Naive thymus-derived CD4-positive, alpha-beta T cell (primary cell): ENCODE measurements around the gene IFNK. TPM values are rescaled to one million over a fixed set of nuclear protein-coding genes. Genes with fewer than 3 reads are reported as not detected.

Source experiments
- ATAC-seq: fragments of 150-1000 bp; cut with Tn5 transposase; 2 replicates; pipeline ENCODE4 v1.10.0; 2021; ENCODE audit warnings: mild to moderate bottlenecking, moderate library complexity
- CTCF ChIA-PET: fragments of 350-600 bp; sonication (Branson Sonifier 250); formaldehyde crosslinking; loops from one replicate; lab custom pipeline; 2021; ENCODE audit warnings: antibody characterized with exemption; lab: Charles Lee
- POLR2A ChIA-PET: fragments of 350-600 bp; sonication (Branson Sonifier 250); formaldehyde crosslinking; loops from one replicate; lab custom pipeline; 2021; ENCODE audit warnings: antibody characterized with exemption, inconsistent platforms; lab: Charles Lee
- DNase-seq, 9 donors: peaks; one replicate each; pipeline versions ENCODE4 v3.0.0 to v3.0.0-alpha.2; 2020 to 2022; ENCODE audit warnings: mixed read lengths in 1 of 9
- H3K27ac ChIP-seq: one replicate; pipeline ENCODE4 v1.7.0; 2013; ENCODE audit warnings: mild to moderate bottlenecking, low read depth, low read length, moderate library complexity
- H3K27me3 ChIP-seq, 2 donors: one replicate each; pipeline ENCODE4 v1.7.0; 2013; ENCODE audit warnings: low read length in 2 of 2, mild to moderate bottlenecking in 2 of 2, moderate library complexity in 2 of 2; ENCODE audit not compliant: control insufficient read depth in 2 of 2, insufficient read depth in 2 of 2
- H3K36me3 ChIP-seq, 3 experiments: 1 replicate in 2 of 3; 2 replicates in 1 of 3; pipeline ENCODE4 v1.7.0; 2013; ENCODE audit warnings: low read length in 3 of 3, mild to moderate bottlenecking in 3 of 3, moderate library complexity in 1 of 3; ENCODE audit not compliant: insufficient read depth in 3 of 3, control insufficient read depth in 2 of 3
- H3K4me1 ChIP-seq, 2 donors: one replicate each; pipeline ENCODE4 v1.7.0; 2013; ENCODE audit warnings: low read length in 2 of 2, mild to moderate bottlenecking in 2 of 2, moderate library complexity in 1 of 2; ENCODE audit not compliant: control insufficient read depth in 2 of 2, insufficient read depth in 2 of 2
- H3K4me3 ChIP-seq: 2 replicates; pipeline ENCODE4 v1.7.0; 2013; ENCODE audit warnings: mild to moderate bottlenecking, low read length
- H3K9me3 ChIP-seq, 3 experiments: 1 replicate in 2 of 3; 2 replicates in 1 of 3; pipeline ENCODE4 v1.7.0; 2013; ENCODE audit warnings: low read length in 3 of 3; ENCODE audit not compliant: control insufficient read depth in 2 of 3
- H3K27ac Mint-ChIP-seq, 9 donors: one replicate each; pipeline ENCODE4 v1.8.0; 2020 to 2022; ENCODE audit warnings: mixed read lengths in 9 of 9, mild to moderate bottlenecking in 8 of 9, moderate library complexity in 5 of 9, inconsistent platforms in 2 of 9
- H3K27me3 Mint-ChIP-seq, 5 donors: one replicate each; pipeline ENCODE4 v1.8.0; 2021 to 2022; ENCODE audit warnings: mixed read lengths in 5 of 5, mild to moderate bottlenecking in 1 of 5
- H3K36me3 Mint-ChIP-seq, 5 donors: one replicate each; pipeline ENCODE4 v1.8.0; 2020 to 2022; ENCODE audit warnings: mixed read lengths in 5 of 5, mild to moderate bottlenecking in 3 of 5, inconsistent platforms in 1 of 5
- H3K4me1 Mint-ChIP-seq, 7 donors: one replicate each; pipeline ENCODE4 v1.8.0; 2020 to 2022; ENCODE audit warnings: mixed read lengths in 7 of 7, mild to moderate bottlenecking in 3 of 7, inconsistent platforms in 1 of 7
- H3K4me3 Mint-ChIP-seq, 10 donors: one replicate each; pipeline ENCODE4 v1.8.0; 2020 to 2022; ENCODE audit warnings: mild to moderate bottlenecking in 10 of 10, mixed read lengths in 10 of 10, moderate library complexity in 6 of 10, inconsistent platforms in 2 of 10
- H3K9me3 Mint-ChIP-seq, 11 donors: one replicate each; pipeline ENCODE4 v1.8.0; 2020 to 2022; ENCODE audit warnings: mixed read lengths in 11 of 11, mild to moderate bottlenecking in 4 of 11, inconsistent platforms in 1 of 11, moderate library complexity in 1 of 11
- intact Hi-C, 2 donors: fragments of 100-400 bp; cut with micrococcal nuclease; formaldehyde crosslinking; loops; one replicate each; pipeline ENCODE4 v1.15.1; 2023
- polyA plus RNA-seq, 2 donors: library from polyadenylated mRNA; unstranded; fragments of 300-500 nt; fragmentation: Illumina TruSeq; gene quantifications; one replicate each; pipeline ENCODE4 v1.2.3, GENCODE V29; 2021
- total RNA-seq, 6 experiments: library from RNA in 5 of 6; stranded (reverse) in 5 of 6; gene quantifications; 1 replicate in 5 of 6; 2 replicates in 1 of 6; pipeline ENCODE4 v1.2.3 and lab custom pipeline; 2021 to 2026

The IFNK gene
- total and polyA plus RNA-seq, 7 experiments from 2014 or later = not detected

- no peaks in the 10 kb centered on the region for H3K27me3 ChIP-seq
- no peak overlapping the region for H3K4me3 ChIP-seq
- no peaks in the 10 kb centered on the region for H3K36me3 ChIP-seq
- intact Hi-C loops = no loop called here
- ChIA-PET CTCF (no interaction called here), POLR2A (no interaction called here)
- H3K4me1 ChIP-seq = no peaks in the 10 kb centered on the region
- DNase-seq (no peak), ATAC-seq (no peak)
- Mint-ChIP-seq H3K4me1 (peaks cover 0 to 6% (median 0%) of the 10 kb centered on the region in 7 donors), H3K4me3 (no peak overlapping the region), H3K36me3 (peaks cover 0 to 13% (median 3%) of the 10 kb centered on the region in 5 donors), H3K27me3 (peaks cover 0 to 6% (median 0%) of the 10 kb centered on the region in 5 donors), H3K9me3 (peaks cover 0 to 4% (median 0%) of the 10 kb centered on the region in 11 donors), H3K27ac (peak overlapping the region in 1 of 9 donors; percentile 56)
- H3K27ac ChIP-seq = no peak overlapping the region
- H3K9me3 ChIP-seq = no peaks in the 10 kb centered on the region
Observed at GRCh38 chr9:27505744-27506161, 18.3 kb upstream of the IFNK start.

GRCh38 chr9:27506981-27507380 lies 17.1 kb upstream of the IFNK start:
- H3K9me3 Mint-ChIP-seq = peaks cover 0 to 4% (median 0%) of the 10 kb centered on the region in 11 donors
- H3K27me3 Mint-ChIP-seq = peaks cover 0 to 6% (median 0%) of the 10 kb centered on the region in 5 donors
- DNase-seq = no peak
- ChIA-PET CTCF (no interaction called here), POLR2A (no interaction called here)
- Histone ChIP-seq H3K27me3 (no peaks in the 10 kb centered on the region), H3K9me3 (no peaks in the 10 kb centered on the region), H3K36me3 (no peaks in the 10 kb centered on the region), H3K4me1 (no peaks in the 10 kb centered on the region), H3K4me3 (no peak overlapping the region), H3K27ac (no peak overlapping the region)
- H3K36me3 Mint-ChIP-seq = peaks cover 0 to 13% (median 2%) of the 10 kb centered on the region in 5 donors
- H3K4me3 Mint-ChIP-seq = no peak overlapping the region
- no peak for ATAC-seq
- intact Hi-C loops = no loop called here
- peaks cover 0 to 6% (median 0%) of the 10 kb centered on the region in 7 donors for H3K4me1 Mint-ChIP-seq
- no peak overlapping the region for H3K27ac Mint-ChIP-seq

- Mint-ChIP-seq H3K27me3 (peaks cover 0 to 3% (median 0%) of the 10 kb centered on the region in 5 donors), H3K27ac (no peak overlapping the region), H3K36me3 (peaks cover 0 to 17% (median 3%) of the 10 kb centered on the region in 5 donors), H3K9me3 (peaks cover 0 to 4% (median 0%) of the 10 kb centered on the region in 11 donors), H3K4me3 (no peak overlapping the region), H3K4me1 (peaks cover 0 to 5% (median 0%) of the 10 kb centered on the region in 7 donors)
- DNase-seq = no peak
- intact Hi-C loops = loop anchor here in 1 of 2 donors (5.0 kb wide), 1 partner anchor 52 kb away; no protein-coding TSS in a partner anchor
- no peak overlapping the region for H3K4me3 ChIP-seq
- H3K27ac ChIP-seq = no peak overlapping the region
- H3K4me1 ChIP-seq = no peaks in the 10 kb centered on the region
- no peaks in the 10 kb centered on the region for H3K9me3 ChIP-seq
- H3K27me3 ChIP-seq = no peaks in the 10 kb centered on the region
- ATAC-seq = no peak
- ChIA-PET POLR2A (no interaction called here), CTCF (interaction anchor here (0.6 kb wide), 1 partner anchor 1900 kb away, joined by 5 read pairs; no protein-coding TSS in a partner anchor)
- no peaks in the 10 kb centered on the region for H3K36me3 ChIP-seq
Observed at GRCh38 chr9:27510780-27511179, 13.3 kb upstream of the IFNK start.

GRCh38 chr9:27511771-27512170 lies 12.3 kb upstream of the IFNK start:
- ATAC-seq (no peak), DNase-seq (no peak)
- intact Hi-C loops = loop anchor here in 1 of 2 donors (5.0 kb wide), 1 partner anchor 51 kb away; no protein-coding TSS in a partner anchor
- H3K36me3 Mint-ChIP-seq = peaks cover 0 to 21% (median 6%) of the 10 kb centered on the region in 5 donors
- Histone ChIP-seq H3K9me3 (no peaks in the 10 kb centered on the region), H3K36me3 (no peaks in the 10 kb centered on the region), H3K27ac (no peak overlapping the region), H3K4me1 (no peaks in the 10 kb centered on the region), H3K27me3 (no peaks in the 10 kb centered on the region), H3K4me3 (no peak overlapping the region)
- H3K27ac Mint-ChIP-seq = no peak overlapping the region
- ChIA-PET CTCF (no interaction called here), POLR2A (no interaction called here)
- H3K9me3 Mint-ChIP-seq = peaks cover 0 to 4% (median 0%) of the 10 kb centered on the region in 11 donors
- H3K4me1 Mint-ChIP-seq = peaks cover 0 to 2% (median 0%) of the 10 kb centered on the region in 7 donors
- H3K4me3 Mint-ChIP-seq = no peak overlapping the region
- H3K27me3 Mint-ChIP-seq = peaks cover 0 to 3% (median 0%) of the 10 kb centered on the region in 5 donors

- intact Hi-C loops = loop anchor here in 1 of 2 donors (5.0 kb wide), 1 partner anchor 48 kb away; no protein-coding TSS in a partner anchor
- no peaks in the 10 kb centered on the region for H3K4me1 Mint-ChIP-seq
- H3K27ac Mint-ChIP-seq = no peak overlapping the region
- peaks cover 0 to 29% (median 5%) of the 10 kb centered on the region in 5 donors for H3K36me3 Mint-ChIP-seq
- no peaks in the 10 kb centered on the region for H3K27me3 Mint-ChIP-seq
- H3K4me3 ChIP-seq = no peak overlapping the region
- H3K36me3 ChIP-seq = no peaks in the 10 kb centered on the region
- H3K4me1 ChIP-seq = no peaks in the 10 kb centered on the region
- H3K4me3 Mint-ChIP-seq = no peak overlapping the region
- no peak for ATAC-seq
- POLR2A ChIA-PET = no interaction called here
- H3K27me3 ChIP-seq = no peaks in the 10 kb centered on the region
- H3K27ac ChIP-seq = no peak overlapping the region
- CTCF ChIA-PET = no interaction called here
- no peak for DNase-seq
- no peaks in the 10 kb centered on the region for H3K9me3 ChIP-seq
- no peaks in the 10 kb centered on the region for H3K9me3 Mint-ChIP-seq
Observed at GRCh38 chr9:27514551-27514950, 9.5 kb upstream of the IFNK start.

- H3K27ac Mint-ChIP-seq = no peak overlapping the region
- Histone ChIP-seq H3K4me1 (no peaks in the 10 kb centered on the region), H3K9me3 (no peaks in the 10 kb centered on the region), H3K4me3 (no peak overlapping the region), H3K36me3 (no peaks in the 10 kb centered on the region), H3K27me3 (no peaks in the 10 kb centered on the region), H3K27ac (no peak overlapping the region)
- POLR2A ChIA-PET = no interaction called here
- H3K27me3 Mint-ChIP-seq = no peaks in the 10 kb centered on the region
- H3K4me3 Mint-ChIP-seq = no peak overlapping the region
- intact Hi-C loops = no loop called here
- CTCF ChIA-PET = no interaction called here
- H3K36me3 Mint-ChIP-seq = peaks cover 4 to 35% (median 6%) of the 10 kb centered on the region in 5 donors
- no peak for DNase-seq
- ATAC-seq = no peak
- no peaks in the 10 kb centered on the region for H3K9me3 Mint-ChIP-seq
- no peaks in the 10 kb centered on the region for H3K4me1 Mint-ChIP-seq
Observed at GRCh38 chr9:27518006-27518405, 6.1 kb upstream of the IFNK start.

- Histone ChIP-seq H3K4me3 (no peak overlapping the region), H3K4me1 (no peaks in the 10 kb centered on the region), H3K27ac (no peak overlapping the region), H3K27me3 (no peaks in the 10 kb centered on the region), H3K36me3 (no peaks in the 10 kb centered on the region), H3K9me3 (no peaks in the 10 kb centered on the region)
- DNase-seq = no peak
- H3K27me3 Mint-ChIP-seq = no peaks in the 10 kb centered on the region
- peaks cover 4 to 30% (median 6%) of the 10 kb centered on the region in 5 donors for H3K36me3 Mint-ChIP-seq
- no peaks in the 10 kb centered on the region for H3K9me3 Mint-ChIP-seq
- no peak overlapping the region for H3K27ac Mint-ChIP-seq
- no peaks in the 10 kb centered on the region for H3K4me1 Mint-ChIP-seq
- CTCF ChIA-PET = no interaction called here
- no peak overlapping the region for H3K4me3 Mint-ChIP-seq
- POLR2A ChIA-PET = no interaction called here
- ATAC-seq = no peak
- intact Hi-C loops = no loop called here
Observed at GRCh38 chr9:27518809-27519208, 5.3 kb upstream of the IFNK start.
